ENCODE measurements around the gene FBXO7.

DNA sequence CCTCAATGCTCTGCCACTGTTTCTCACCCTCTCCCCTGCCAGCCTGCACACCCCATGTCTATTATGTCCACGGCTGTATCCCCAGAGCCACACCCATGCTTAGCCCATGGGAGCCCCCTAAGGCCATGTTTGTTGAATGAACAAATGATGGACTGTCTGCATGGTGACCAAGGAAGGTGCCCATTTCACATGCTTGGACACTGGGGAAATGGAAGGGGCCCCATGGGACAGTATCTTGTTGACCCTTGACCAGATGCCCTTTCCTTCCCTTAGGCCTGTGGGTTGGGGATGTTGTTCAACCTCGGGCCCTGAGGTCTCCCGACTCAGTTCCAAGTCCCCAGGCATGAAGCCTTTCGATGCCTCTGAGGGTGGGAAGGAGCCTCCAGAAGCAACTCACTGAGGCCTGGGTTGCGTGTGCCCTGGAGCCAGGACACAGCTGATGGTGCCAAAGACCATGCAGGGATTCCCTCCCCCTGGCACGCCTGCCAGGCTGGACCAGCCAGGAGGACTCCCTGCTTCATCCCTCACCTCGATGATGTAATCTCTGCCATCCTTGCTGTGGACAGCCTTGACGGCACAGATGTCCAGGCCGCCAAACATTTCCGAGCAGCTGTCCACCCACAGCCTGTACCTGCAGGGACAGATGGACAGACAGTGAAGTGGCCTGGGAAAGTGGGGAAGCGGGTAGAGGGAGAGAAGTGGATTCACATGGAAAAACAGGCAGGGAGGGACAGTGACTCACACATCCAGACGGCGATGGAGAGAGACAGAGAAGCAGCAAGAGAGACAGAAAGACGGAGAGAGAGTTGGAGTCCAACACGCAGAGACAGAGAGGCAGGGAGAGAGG is 58.9 kb downstream of the FBXO7 start:
- TF ChIP-seq, protein P1, sequence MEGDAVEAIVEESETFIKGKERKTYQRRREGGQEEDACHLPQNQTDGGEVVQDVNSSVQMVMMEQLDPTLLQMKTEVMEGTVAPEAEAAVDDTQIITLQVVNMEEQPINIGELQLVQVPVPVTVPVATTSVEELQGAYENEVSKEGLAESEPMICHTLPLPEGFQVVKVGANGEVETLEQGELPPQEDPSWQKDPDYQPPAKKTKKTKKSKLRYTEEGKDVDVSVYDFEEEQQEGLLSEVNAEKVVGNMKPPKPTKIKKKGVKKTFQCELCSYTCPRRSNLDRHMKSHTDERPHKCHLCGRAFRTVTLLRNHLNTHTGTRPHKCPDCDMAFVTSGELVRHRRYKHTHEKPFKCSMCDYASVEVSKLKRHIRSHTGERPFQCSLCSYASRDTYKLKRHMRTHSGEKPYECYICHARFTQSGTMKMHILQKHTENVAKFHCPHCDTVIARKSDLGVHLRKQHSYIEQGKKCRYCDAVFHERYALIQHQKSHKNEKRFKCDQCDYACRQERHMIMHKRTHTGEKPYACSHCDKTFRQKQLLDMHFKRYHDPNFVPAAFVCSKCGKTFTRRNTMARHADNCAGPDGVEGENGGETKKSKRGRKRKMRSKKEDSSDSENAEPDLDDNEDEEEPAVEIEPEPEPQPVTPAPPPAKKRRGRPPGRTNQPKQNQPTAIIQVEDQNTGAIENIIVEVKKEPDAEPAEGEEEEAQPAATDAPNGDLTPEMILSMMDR (IDR thresholded peaks at IDR 0.05): no peak
- no peak for TF ChIP-seq POLR2A (IDR thresholded peaks at IDR 0.05)

Measured in adrenal gland (tissue), 5 donors.